ENCODE measurements around the gene CFAP100.

DNA sequence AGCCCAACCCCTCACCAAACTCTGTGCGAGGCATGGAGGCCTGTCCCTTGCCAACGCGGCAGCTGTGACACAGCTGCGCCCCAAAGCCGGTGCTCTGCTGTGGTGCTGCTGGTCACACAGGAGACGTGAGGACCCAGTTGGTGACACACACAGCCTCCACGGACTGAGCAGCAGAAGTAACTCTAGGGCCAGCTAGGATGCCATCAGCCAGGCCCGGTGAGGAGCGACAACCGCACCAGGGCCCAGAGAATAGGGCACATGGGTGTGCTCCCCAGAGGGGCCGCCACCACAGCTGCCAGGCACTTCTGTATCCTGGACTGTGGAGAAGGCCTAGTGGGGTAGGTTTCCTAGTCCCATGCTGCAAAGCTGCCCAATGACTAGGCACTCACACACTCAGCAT lies 70.3 kb downstream of the CFAP100 start:
- no peak for TF ChIP-seq POLR2A (IDR thresholded peaks at IDR 0.05)
- TF ChIP-seq, protein P1, sequence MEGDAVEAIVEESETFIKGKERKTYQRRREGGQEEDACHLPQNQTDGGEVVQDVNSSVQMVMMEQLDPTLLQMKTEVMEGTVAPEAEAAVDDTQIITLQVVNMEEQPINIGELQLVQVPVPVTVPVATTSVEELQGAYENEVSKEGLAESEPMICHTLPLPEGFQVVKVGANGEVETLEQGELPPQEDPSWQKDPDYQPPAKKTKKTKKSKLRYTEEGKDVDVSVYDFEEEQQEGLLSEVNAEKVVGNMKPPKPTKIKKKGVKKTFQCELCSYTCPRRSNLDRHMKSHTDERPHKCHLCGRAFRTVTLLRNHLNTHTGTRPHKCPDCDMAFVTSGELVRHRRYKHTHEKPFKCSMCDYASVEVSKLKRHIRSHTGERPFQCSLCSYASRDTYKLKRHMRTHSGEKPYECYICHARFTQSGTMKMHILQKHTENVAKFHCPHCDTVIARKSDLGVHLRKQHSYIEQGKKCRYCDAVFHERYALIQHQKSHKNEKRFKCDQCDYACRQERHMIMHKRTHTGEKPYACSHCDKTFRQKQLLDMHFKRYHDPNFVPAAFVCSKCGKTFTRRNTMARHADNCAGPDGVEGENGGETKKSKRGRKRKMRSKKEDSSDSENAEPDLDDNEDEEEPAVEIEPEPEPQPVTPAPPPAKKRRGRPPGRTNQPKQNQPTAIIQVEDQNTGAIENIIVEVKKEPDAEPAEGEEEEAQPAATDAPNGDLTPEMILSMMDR (IDR thresholded peaks at IDR 0.05): no peak
- TF ChIP-seq POLR2AphosphoS5 (IDR thresholded peaks at IDR 0.05): no peak
- TF ChIP-seq EP300 (IDR thresholded peaks at IDR 0.05; ENCODE audit: low read depth): no peak

All from transverse colon (tissue), 4 donors.